Mucosa of rectum (tissue), 2 donors: Measurements from ENCODE around the gene GGA2.
"Not testable (repeated sequence)": the region's sequence is repeated elsewhere in the genome, so short reads cannot be mapped to it uniquely, and the experiment has no call there.

Experiments used
- H3K27ac ChIP-seq, 2 donors: one replicate each; pipeline ENCODE4 v1.7.0; 2013; ENCODE audit warnings: inconsistent platforms in 2 of 2, low read depth in 2 of 2, low read length in 2 of 2
- H3K27me3 ChIP-seq, 2 donors: one replicate each; pipeline ENCODE4 v1.7.0; 2013; ENCODE audit warnings: low read length in 2 of 2; ENCODE audit not compliant: control insufficient read depth in 2 of 2, insufficient read depth in 2 of 2
- H3K36me3 ChIP-seq, 2 donors: one replicate each; pipeline ENCODE4 v1.7.0; 2013; ENCODE audit warnings: low read length in 2 of 2; ENCODE audit not compliant: control insufficient read depth in 2 of 2, insufficient read depth in 2 of 2
- H3K4me1 ChIP-seq, 2 donors: one replicate each; pipeline ENCODE4 v1.7.0; 2013; ENCODE audit warnings: low read length in 2 of 2, mild to moderate bottlenecking in 1 of 2; ENCODE audit not compliant: control insufficient read depth in 2 of 2, insufficient read depth in 2 of 2
- H3K4me3 ChIP-seq, 2 donors: one replicate each; pipeline ENCODE4 v1.7.0; 2013; ENCODE audit warnings: low read length in 2 of 2
- H3K9ac ChIP-seq, 2 donors: one replicate each; pipeline ENCODE4 v1.7.0; 2013; ENCODE audit warnings: low read length in 2 of 2, low read depth in 1 of 2, mild to moderate bottlenecking in 1 of 2
- H3K9me3 ChIP-seq, 2 donors: one replicate each; pipeline ENCODE4 v1.7.0; 2013; ENCODE audit warnings: low read length in 2 of 2; ENCODE audit not compliant: control insufficient read depth in 2 of 2
- donor health status: healthy.
- donor health status: Normal muscosa, but diverticular disease.

The GGA2 gene

DNA sequence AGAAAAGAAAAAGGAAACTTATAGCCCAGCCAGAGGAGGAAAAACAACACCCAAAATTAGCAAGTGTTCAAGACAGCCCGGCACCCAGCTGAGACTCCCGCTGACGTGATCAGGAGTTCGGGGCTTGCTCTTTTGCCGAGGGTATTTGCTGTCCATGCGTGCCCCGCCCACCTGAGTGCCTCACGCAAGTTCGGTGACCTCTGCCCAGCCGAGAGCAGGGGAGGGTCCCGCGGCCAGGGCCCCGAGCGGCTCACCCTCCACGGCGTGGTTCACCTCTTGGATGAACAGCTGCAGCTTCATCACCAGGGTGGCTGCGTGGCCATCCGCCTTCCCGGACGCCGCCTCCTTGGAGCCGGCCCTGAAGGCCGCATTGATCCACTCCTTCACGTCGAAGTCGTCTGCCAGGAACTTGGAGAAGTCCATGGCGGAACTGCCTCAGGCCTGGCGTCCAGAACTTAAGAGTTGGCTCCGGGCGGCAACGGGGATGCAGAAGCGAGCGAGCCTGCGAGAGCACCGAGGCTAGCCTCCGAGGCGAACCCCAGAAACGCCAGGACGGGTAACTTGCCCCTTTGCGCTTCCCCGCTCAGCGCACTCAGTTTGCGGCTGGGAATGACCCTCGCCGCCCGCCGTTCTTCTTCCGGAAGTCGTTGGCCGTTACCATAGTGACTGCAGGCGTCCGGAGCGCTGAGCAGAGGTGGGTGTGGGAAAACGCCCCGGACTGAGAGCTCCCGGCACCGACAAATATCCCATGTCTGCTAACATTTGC is 57.5 kb downstream of the GGA2 start, which contains the start of gene COG7:
Gene COG7 (minus strand): TSS at position 618 of the 766 bp plus-strand sequence. CDS start 195 bp downstream, at position 423.
- no peaks in the 10 kb centered on the region for H3K27me3 ChIP-seq
- peak within 1 kb of the TSS; percentile 76 to 90 for H3K27ac ChIP-seq
- H3K4me1 ChIP-seq = peaks cover 14 to 24% of the 10 kb centered on the region in 2 donors
- no peaks in the 10 kb centered on the region for H3K36me3 ChIP-seq
- H3K9me3 ChIP-seq = no peaks in the 10 kb centered on the region
- H3K9ac ChIP-seq = peak within 1 kb of the TSS; percentile 83 to 93
- peak within 1 kb of the TSS; percentile 92 to 95 for H3K4me3 ChIP-seq

DNA sequence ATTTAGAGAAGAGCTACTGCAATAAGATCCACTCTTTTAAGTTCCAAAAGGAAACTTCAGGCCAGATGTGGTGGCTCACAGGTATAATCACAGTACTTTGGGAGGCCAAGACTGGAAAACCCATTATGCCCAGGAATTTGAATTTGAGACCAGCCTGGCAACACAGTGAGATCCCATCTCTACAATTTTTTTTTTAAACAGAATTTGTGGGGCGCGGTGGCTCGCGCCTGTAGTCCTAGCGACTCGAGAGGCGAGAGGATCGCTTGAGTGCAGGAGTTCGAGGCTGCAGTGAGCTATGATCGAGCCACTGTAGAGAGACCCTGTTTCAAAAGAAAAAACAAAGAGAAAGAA is 58.1 kb downstream of the GGA2 start:
- H3K4me1 ChIP-seq = peaks cover 14 to 24% of the 10 kb centered on the region in 2 donors
- no peaks in the 10 kb centered on the region for H3K27me3 ChIP-seq
- H3K9ac ChIP-seq = peak overlapping the region; percentile 83 to 93
- no peaks in the 10 kb centered on the region for H3K9me3 ChIP-seq
- peak overlapping the region; percentile 92 to 95 for H3K4me3 ChIP-seq
- H3K36me3 ChIP-seq = no peaks in the 10 kb centered on the region
- peak overlapping the region; percentile 76 to 90 for H3K27ac ChIP-seq

DNA sequence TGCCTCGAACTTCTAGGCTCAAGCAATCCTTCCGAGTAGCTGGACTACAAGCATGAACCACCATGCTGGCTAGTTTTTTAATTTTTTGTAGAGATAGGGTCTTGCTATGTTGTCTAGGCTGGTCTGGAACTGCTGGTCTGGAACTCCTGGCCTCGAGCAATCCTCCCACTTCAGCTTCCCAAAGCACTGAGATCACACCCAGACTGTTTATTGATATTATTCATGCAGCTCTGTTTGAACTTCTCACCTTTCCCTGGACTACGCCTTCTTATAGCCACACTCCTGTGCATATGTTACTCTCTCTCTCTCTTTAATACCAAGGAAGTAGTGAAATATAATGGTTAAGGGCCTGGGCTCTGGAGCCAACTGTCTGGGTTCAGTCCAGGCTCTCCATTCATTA is 61.9 kb downstream of the GGA2 start:
- peaks cover 19 to 21% of the 10 kb centered on the region in 2 donors for H3K36me3 ChIP-seq
- no peak overlapping the region for H3K4me3 ChIP-seq
- no peaks in the 10 kb centered on the region for H3K27me3 ChIP-seq
- peaks cover 10 to 22% of the 10 kb centered on the region in 2 donors for H3K4me1 ChIP-seq
- peak overlapping the region in 1 of 2 donors; percentile 28 for H3K9ac ChIP-seq
- no peaks in the 10 kb centered on the region for H3K9me3 ChIP-seq
- peak overlapping the region; percentile 80 for H3K27ac ChIP-seq

- not testable (repeated sequence) for H3K9ac ChIP-seq, H3K27me3 ChIP-seq, H3K9me3 ChIP-seq, H3K27ac ChIP-seq, H3K4me3 ChIP-seq
- Histone ChIP-seq H3K36me3 (peaks cover 14 to 30% of the 10 kb centered on the region in 2 donors), H3K4me1 (peaks cover 5 to 15% of the 10 kb centered on the region in 2 donors)
Measured at GRCh38 chr16:23437542-23437941, 72.8 kb downstream of the GGA2 start.

- Histone ChIP-seq H3K27ac (no peak overlapping the region), H3K36me3 (peaks cover 12 to 32% of the 10 kb centered on the region in 2 donors), H3K9ac (no peak overlapping the region), H3K27me3 (no peaks in the 10 kb centered on the region), H3K4me1 (peaks cover 5 to 16% of the 10 kb centered on the region in 2 donors), H3K4me3 (no peak overlapping the region), H3K9me3 (no peaks in the 10 kb centered on the region)
Measured at GRCh38 chr16:23436951-23437350, 73.3 kb downstream of the GGA2 start.

DNA sequence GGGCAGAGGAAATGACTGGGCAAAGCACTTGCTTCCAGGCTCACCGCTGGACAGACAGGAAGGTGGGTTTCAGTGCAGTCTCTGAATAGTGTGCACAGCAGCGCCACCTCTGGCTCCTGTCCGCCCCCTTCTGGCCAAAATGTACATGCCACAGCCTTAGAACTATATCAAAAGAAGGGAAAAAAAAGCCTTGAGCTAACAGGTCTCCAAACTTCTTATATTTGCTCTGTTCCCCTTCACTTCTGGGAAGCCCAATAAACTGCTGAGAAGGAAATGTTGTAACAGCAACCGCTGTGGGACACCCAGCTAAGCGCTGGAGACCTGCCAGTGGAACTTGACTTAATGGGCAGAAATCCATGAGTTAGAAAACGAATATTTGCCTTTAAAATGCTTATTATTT is 74.8 kb downstream of the GGA2 start:
- Histone ChIP-seq H3K27ac (no peak overlapping the region), H3K27me3 (no peaks in the 10 kb centered on the region), H3K4me3 (no peak overlapping the region), H3K36me3 (peaks cover 16 to 34% of the 10 kb centered on the region in 2 donors), H3K9ac (no peak overlapping the region), H3K4me1 (peaks cover 5 to 16% of the 10 kb centered on the region in 2 donors), H3K9me3 (no peaks in the 10 kb centered on the region)

DNA sequence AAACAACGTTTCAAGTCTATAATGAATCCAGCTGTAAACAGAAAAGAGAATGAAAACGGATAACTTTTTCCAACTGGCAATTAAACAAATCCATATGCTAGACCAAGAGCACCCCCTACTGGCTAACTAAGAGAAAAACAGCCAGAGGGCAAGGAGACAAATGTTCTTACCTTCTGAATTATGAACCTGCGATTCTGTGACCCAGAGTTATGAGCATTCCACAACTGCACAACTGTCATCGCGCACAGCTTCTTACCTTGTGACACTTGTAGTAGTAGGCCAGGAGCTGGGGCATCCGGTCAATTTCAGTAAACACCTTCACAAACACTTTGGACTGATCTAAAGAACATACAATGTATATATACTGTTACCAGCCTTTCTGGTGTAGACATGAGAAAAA is 75.9 kb downstream of the GGA2 start:
- Histone ChIP-seq H3K4me1 (peaks cover 5 to 16% of the 10 kb centered on the region in 2 donors), H3K9me3 (no peaks in the 10 kb centered on the region), H3K27me3 (no peaks in the 10 kb centered on the region), H3K27ac (peak overlapping the region in 1 of 2 donors; percentile 84), H3K4me3 (no peak overlapping the region), H3K9ac (peak overlapping the region in 1 of 2 donors; percentile 27), H3K36me3 (peaks cover 22 to 37% of the 10 kb centered on the region in 2 donors)

- Histone ChIP-seq H3K4me3 (peak overlapping the region in 1 of 2 donors; percentile 7), H3K4me1 (peaks cover 5 to 16% of the 10 kb centered on the region in 2 donors), H3K27ac (peak overlapping the region in 1 of 2 donors; percentile 84), H3K9me3 (no peaks in the 10 kb centered on the region), H3K27me3 (no peaks in the 10 kb centered on the region), H3K9ac (peak overlapping the region in 1 of 2 donors; percentile 46), H3K36me3 (peaks cover 23 to 35% of the 10 kb centered on the region in 2 donors)
Measured at GRCh38 chr16:23433261-23433920, 76.9 kb downstream of the GGA2 start.

- Histone ChIP-seq H3K27me3 (no peaks in the 10 kb centered on the region), H3K9ac (peak overlapping the region in 1 of 2 donors; percentile 46), H3K4me3 (no peak overlapping the region), H3K27ac (peak overlapping the region in 1 of 2 donors; percentile 84), H3K4me1 (peaks cover 5 to 16% of the 10 kb centered on the region in 2 donors), H3K36me3 (peaks cover 26 to 35% of the 10 kb centered on the region in 2 donors), H3K9me3 (no peaks in the 10 kb centered on the region)
Measured at GRCh38 chr16:23432176-23433128, 77.8 kb downstream of the GGA2 start.
